Transverse colon (tissue), 3 donors: ENCODE data around the gene TAC4.

Experiments used
- CTCF ChIP-seq, 5 experiments: fragments of 200-600 bp in 3 of 5; fragments of 450-650 bp in 2 of 5; sonication (generic) in 3 of 5; IDR thresholded peaks; 1 replicate in 2 of 5; 2 replicates in 3 of 5; pipeline ENCODE4 v1.5.1; 2016 to 2017; ENCODE audit warnings: antibody characterized with exemption in 5 of 5, inconsistent platforms in 3 of 5, mild to moderate bottlenecking in 2 of 5, moderate library complexity in 1 of 5
- POLR2A ChIP-seq: fragments of 450-650 bp; IDR thresholded peaks from one replicate; pipeline ENCODE4 v1.6.1; 2016; ENCODE audit warnings: antibody characterized with exemption, mild to moderate bottlenecking, moderate library complexity

GRCh38 chr17:49873926-49874325 lies 26.1 kb upstream of the TAC4 start:
- no peak for TF ChIP-seq CTCF (IDR thresholded peaks at IDR 0.05)
- no peak for TF ChIP-seq POLR2A
